Sigmoid colon (tissue), 7 donors: ENCODE measurements around the gene C10orf53. TPM values are rescaled to one million over a fixed set of nuclear protein-coding genes. Genes with fewer than 3 reads are reported as not detected.
"Not testable (repeated sequence)": the region's sequence is repeated elsewhere in the genome, so short reads cannot be mapped to it uniquely, and the experiment has no call there.

ENCODE experiments used
- DNase-seq: peaks from one replicate; pipeline ENCODE4 v3.0.0-alpha.2; 2019
- H3K27ac ChIP-seq, 4 donors: fragments of 200-600 bp; sonication (generic); one replicate each; pipeline ENCODE4 v1.5.1; 2016 to 2019; ENCODE audit warnings: mild to moderate bottlenecking in 1 of 4
- H3K27me3 ChIP-seq, 3 donors: fragments of 200-600 bp; sonication (generic); one replicate each; pipeline ENCODE4 v1.5.1; 2019; ENCODE audit warnings: mild to moderate bottlenecking in 1 of 3
- H3K36me3 ChIP-seq, 4 donors: fragments of 200-600 bp; sonication (generic); one replicate each; pipeline ENCODE4 v1.5.1; 2016 to 2019
- H3K4me1 ChIP-seq, 4 donors: fragments of 200-600 bp; sonication (generic); one replicate each; pipeline ENCODE4 v1.5.1; 2017 to 2019
- H3K4me3 ChIP-seq, 4 donors: fragments of 200-600 bp; sonication (generic); one replicate each; pipeline ENCODE4 v1.5.1; 2017 to 2019; ENCODE audit warnings: mild to moderate bottlenecking in 2 of 4, moderate library complexity in 1 of 4
- H3K9me3 ChIP-seq, 4 donors: fragments of 200-600 bp in 3 of 4; sonication (generic) in 3 of 4; one replicate each; pipeline versions ENCODE4 v1.5.1 to v1.6.1; 2013 to 2019
- CTCF ChIP-seq, 4 experiments: fragments of 450-650 bp in 3 of 4; fragments of 200-600 bp in 1 of 4; IDR thresholded peaks; one replicate each; pipeline ENCODE4 v1.5.1; 2016 to 2019; ENCODE audit warnings: antibody characterized with exemption in 4 of 4, mild to moderate bottlenecking in 3 of 4, moderate library complexity in 2 of 4
- EP300 ChIP-seq, 4 donors: sonication (generic); formaldehyde crosslinking; IDR thresholded peaks; one replicate each; pipeline ENCODE4 v1.6.1; 2017; ENCODE audit warnings: antibody characterized with exemption in 4 of 4
- POLR2A ChIP-seq, 2 donors: fragments of 450-650 bp; IDR thresholded peaks; one replicate each; pipeline ENCODE4 v1.6.1; 2016; ENCODE audit warnings: antibody characterized with exemption in 2 of 2, mild to moderate bottlenecking in 2 of 2, moderate library complexity in 2 of 2
- POLR2AphosphoS5 ChIP-seq, 4 donors: sonication (generic); formaldehyde crosslinking; IDR thresholded peaks; one replicate each; pipeline ENCODE4 v1.6.1; 2017; ENCODE audit warnings: antibody characterized with exemption in 4 of 4
- WGBS, 2 donors: extraction: QIAGEN DNeasy Blood & Tissue Kit; methylation state at CpG; one replicate each; pipeline ENCODE4 v1.1.7; 2013; 5-methylcytosine and 5-hydroxymethylcytosine counted together
- intact Hi-C: fragments of 100-400 bp; cut with DNase I; formaldehyde crosslinking; loops from one replicate; pipeline ENCODE4 v1.15.1; 2023
- polyA plus RNA-seq, 3 donors: library from polyadenylated mRNA; stranded (reverse); fragments of 200-250 nt; gene quantifications; one replicate each; pipeline ENCODE4 v1.2.3, GENCODE V29; 2013
- total RNA-seq, 4 donors: library from RNA; depleted of rRNA; stranded (reverse); fragments of >200 nt; gene quantifications; one replicate each; pipeline ENCODE4 v1.1.0, GENCODE V29; 2016
- donor health status: healthy with polysubstance abuse.
- donor health status: Bipolar disorder and iron deficiency.
- donor health status: healthy.

The C10orf53 gene
- total and polyA plus RNA-seq, 7 donors = not detected

GRCh38 chr10:49678827-49679479 is 498 bp upstream of the C10orf53 start:
- whole genome bisulfite sequencing, 2 donors = 19 to 34% methylated on average over 19 of the region's 19 CpGs
- TF ChIP-seq POLR2A (IDR thresholded peaks at IDR 0.05) (no peak), POLR2AphosphoS5 (IDR thresholded peaks at IDR 0.05) (no peak), CTCF (IDR thresholded peaks at IDR 0.05) (no peak)

GRCh38 chr10:49682449-49682848 is 3.0 kb downstream of the C10orf53 start:
- H3K4me3 ChIP-seq, H3K4me1 ChIP-seq, DNase-seq, intact Hi-C loops, H3K36me3 ChIP-seq, H3K27ac ChIP-seq, H3K9me3 ChIP-seq: not testable (repeated sequence)
- peaks cover 0 to 25% (median 0%) of the 10 kb centered on the region in 3 donors for H3K27me3 ChIP-seq
- 78 to 83% methylated on average over 5 of the region's 5 CpGs for WGBS, 2 donors

More at GRCh38 chr10:49678827-49679479, 498 bp upstream of the C10orf53 start:
- intact Hi-C loops = no loop called here
- H3K9me3 ChIP-seq = peaks cover 0 to 8% (median 1%) of the 10 kb centered on the region in 4 donors
- no peaks in the 10 kb centered on the region for H3K4me1 ChIP-seq
- H3K4me3 ChIP-seq = no peak overlapping the region
- no peaks in the 10 kb centered on the region for H3K36me3 ChIP-seq
- DNase-seq = no peak
- H3K27me3 ChIP-seq = peaks cover 0 to 25% (median 0%) of the 10 kb centered on the region in 3 donors
- H3K27ac ChIP-seq = no peak overlapping the region

GRCh38 chr10:49682879-49683278 is 3.4 kb downstream of the C10orf53 start:
- Histone ChIP-seq H3K4me3 (no peak overlapping the region), H3K36me3 (no peaks in the 10 kb centered on the region), H3K27me3 (peaks cover 0 to 23% (median 0%) of the 10 kb centered on the region in 3 donors), H3K4me1 (no peaks in the 10 kb centered on the region), H3K27ac (no peak overlapping the region), H3K9me3 (peaks cover 0 to 8% (median 3%) of the 10 kb centered on the region in 4 donors)
- DNase-seq = no peak
- TF ChIP-seq POLR2AphosphoS5 (IDR thresholded peaks at IDR 0.05) (no peak), EP300 (IDR thresholded peaks at IDR 0.05) (no peak), CTCF (IDR thresholded peaks at IDR 0.05) (no peak), POLR2A (IDR thresholded peaks at IDR 0.05) (no peak)
- WGBS, 2 donors = 92 to 93% methylated on average over 2 of the region's 2 CpGs
- intact Hi-C loops = no loop called here

GRCh38 chr10:49686651-49687050 is 7.2 kb downstream of the C10orf53 start:
- no peak for DNase-seq
- Histone ChIP-seq H3K4me1 (no peaks in the 10 kb centered on the region), H3K9me3 (peaks cover 0 to 3% (median 0%) of the 10 kb centered on the region in 4 donors), H3K4me3 (no peak overlapping the region), H3K27me3 (peaks cover 0 to 35% (median 7%) of the 10 kb centered on the region in 3 donors), H3K36me3 (no peaks in the 10 kb centered on the region), H3K27ac (no peak overlapping the region)
- 74 to 77% methylated on average over 4 of the region's 4 CpGs for WGBS, 2 donors
- TF ChIP-seq CTCF (IDR thresholded peaks at IDR 0.05) (no peak), EP300 (IDR thresholded peaks at IDR 0.05) (no peak), POLR2A (IDR thresholded peaks at IDR 0.05) (no peak), POLR2AphosphoS5 (IDR thresholded peaks at IDR 0.05) (no peak)
- intact Hi-C loops = no loop called here

GRCh38 chr10:49688261-49688846 is 8.9 kb downstream of the C10orf53 start:
- Histone ChIP-seq H3K4me3 (no peak overlapping the region), H3K9me3 (peaks cover 0 to 3% (median 0%) of the 10 kb centered on the region in 4 donors), H3K36me3 (no peaks in the 10 kb centered on the region), H3K27me3 (peaks cover 0 to 43% (median 7%) of the 10 kb centered on the region in 3 donors), H3K27ac (no peak overlapping the region), H3K4me1 (no peaks in the 10 kb centered on the region)
- DNase-seq = no peak
- intact Hi-C loops = no loop called here
- WGBS, 2 donors = 28 to 41% methylated on average over 8 of the region's 8 CpGs
- TF ChIP-seq EP300 (IDR thresholded peaks at IDR 0.05) = no peak
- TF ChIP-seq POLR2AphosphoS5 (IDR thresholded peaks at IDR 0.05) = no peak
- TF ChIP-seq CTCF (IDR thresholded peaks at IDR 0.05) = no peak
- TF ChIP-seq POLR2A (IDR thresholded peaks at IDR 0.05) = no peak
